IPS-NIHi7 (cell line): ENCODE data around the gene CCN5.

Experiments used
- DNase-seq: peaks from one replicate; pipeline ENCODE4 v3.0.0; 2012; ENCODE audit warnings: mixed read lengths; ENCODE audit errors: extremely low spot score

CCN5 gene

GRCh38 chr20:44716309-44717106, 1.3 kb downstream of the CCN5 start:
- DNase-seq = no peak

- peak; percentile 67 for DNase-seq
Measured at GRCh38 chr20:44717986-44718385, 2.8 kb downstream of the CCN5 start.

- no peak for DNase-seq
Measured at GRCh38 chr20:44719841-44720240, 4.7 kb downstream of the CCN5 start.

- DNase-seq = no peak
Measured at GRCh38 chr20:44720621-44720996, 5.4 kb downstream of the CCN5 start.

- no peak for DNase-seq
Measured at GRCh38 chr20:44720997-44721784, 6.0 kb downstream of the CCN5 start.

GRCh38 chr20:44721785-44722054, 6.6 kb downstream of the CCN5 start:
- DNase-seq = no peak

GRCh38 chr20:44722990-44723389, 7.8 kb downstream of the CCN5 start:
- DNase-seq = no peak

- no peak for DNase-seq
Measured at GRCh38 chr20:44723391-44723790, 8.2 kb downstream of the CCN5 start.

GRCh38 chr20:44723798-44724362, 8.7 kb downstream of the CCN5 start:
- no peak for DNase-seq

GRCh38 chr20:44724423-44725091, 9.4 kb downstream of the CCN5 start:
- DNase-seq = no peak

GRCh38 chr20:44725837-44726236, 10.7 kb downstream of the CCN5 start:
- DNase-seq = no peak

- no peak for DNase-seq
Measured at GRCh38 chr20:44727039-44727438, 11.9 kb downstream of the CCN5 start.

GRCh38 chr20:44727651-44728050, 12.5 kb downstream of the CCN5 start:
- no peak for DNase-seq

- peak; percentile 59 for DNase-seq
Measured at GRCh38 chr20:44728801-44729443, 13.8 kb downstream of the CCN5 start.

GRCh38 chr20:44730441-44730840, 15.3 kb downstream of the CCN5 start:
- no peak for DNase-seq

- DNase-seq = no peak
Measured at GRCh38 chr20:44731657-44732056, 16.5 kb downstream of the CCN5 start.

GRCh38 chr20:44732327-44732726, 17.2 kb downstream of the CCN5 start:
- no peak for DNase-seq

- peak; percentile 76 for DNase-seq
Measured at GRCh38 chr20:44733341-44734069, 18.3 kb downstream of the CCN5 start.

- no peak for DNase-seq
Measured at GRCh38 chr20:44734938-44735337, 19.8 kb downstream of the CCN5 start.

GRCh38 chr20:44735816-44736169, 20.6 kb downstream of the CCN5 start:
- no peak for DNase-seq
